SU-DHL-6 (cell line): ENCODE data around the gene OR5A1.

Experiments used
- H2AFZ ChIP-seq: fragments of 200-600 bp; sonication (generic); 2 replicates; pipeline ENCODE4 v1.6.1; 2014; ENCODE audit warnings: low read depth, mild to moderate bottlenecking, moderate library complexity, mixed read lengths, antibody characterized with exemption, low read length; ENCODE audit not compliant: severe bottlenecking
- H3F3A ChIP-seq: fragments of 200-600 bp; shearing (Covaris generic); 2 replicates; pipeline ENCODE4 v1.6.0; 2016; ENCODE audit warnings: antibody characterized with exemption, mild to moderate bottlenecking; ENCODE audit not compliant: insufficient read depth
- H3K27ac ChIP-seq: fragments of 200-600 bp; sonication (generic); 2 replicates; pipeline ENCODE4 v1.5.1; 2016; ENCODE audit warnings: low read depth, mild to moderate bottlenecking, low read length, moderate library complexity, mixed read lengths
- H3K27me3 ChIP-seq: fragments of 200-600 bp; sonication (generic), shearing (Covaris generic); 2 replicates; pipeline ENCODE4 v1.6.0; 2014; ENCODE audit warnings: mild to moderate bottlenecking, low read length
- H3K36me3 ChIP-seq: fragments of 200-600 bp; sonication (generic); 2 replicates; pipeline ENCODE4 v1.6.1; 2014; ENCODE audit warnings: mild to moderate bottlenecking, low read length, mixed read lengths
- H3K4me2 ChIP-seq: fragments of 300-600, 200-600 bp; shearing (Covaris generic), sonication (generic); 2 replicates; pipeline ENCODE4 v1.6.0; 2014; ENCODE audit warnings: low read length, low read depth, mild to moderate bottlenecking; ENCODE audit not compliant: poor library complexity, severe bottlenecking
- H3K4me3 ChIP-seq: fragments of 200-600 bp; sonication (generic); 2 replicates; pipeline ENCODE4 v1.5.1; 2014; ENCODE audit warnings: antibody characterized with exemption, low read length, mild to moderate bottlenecking, mixed read lengths; ENCODE audit not compliant: insufficient read depth, poor library complexity, severe bottlenecking
- H3K79me2 ChIP-seq: fragments of 200-600 bp; sonication (generic); 2 replicates; pipeline ENCODE4 v1.6.1; 2014; ENCODE audit warnings: mild to moderate bottlenecking, low read length, moderate library complexity; ENCODE audit not compliant: insufficient read depth
- H3K9ac ChIP-seq: fragments of 200-600 bp; sonication (generic); 2 replicates; pipeline ENCODE4 v1.7.0; 2014; ENCODE audit warnings: mild to moderate bottlenecking, low read length
- H3K9me2 ChIP-seq: fragments of 200-600 bp; sonication (generic); replicated peaks from 2 replicates; pipeline ENCODE4 v1.6.1; 2014; ENCODE audit warnings: low read length; ENCODE audit not compliant: insufficient read depth
- H3K9me3 ChIP-seq: fragments of 200-600 bp; sonication (generic); 2 replicates; pipeline ENCODE4 v1.6.1; 2014; ENCODE audit warnings: low read length, mixed read lengths; ENCODE audit not compliant: insufficient read depth
- H4K20me1 ChIP-seq: fragments of 200-600 bp; sonication (generic); 2 replicates; pipeline ENCODE4 v1.6.1; 2014; ENCODE audit warnings: low read depth, mild to moderate bottlenecking, antibody characterized with exemption, low read length, moderate library complexity, mixed read lengths
- EZH2phosphoT487 ChIP-seq: fragments of 200-600 bp; sonication (generic), shearing (Covaris generic); conservative IDR thresholded peaks from 2 replicates; pipeline ENCODE4 v1.6.1; 2018; ENCODE audit warnings: mild to moderate bottlenecking, antibody characterized with exemption, low read length, moderate library complexity, mixed read lengths
- TF ChIP-seq, protein P1 (sequence below): fragments of 200-600 bp; sonication (generic); IDR thresholded peaks from one replicate; pipeline ENCODE4 v1.5.1; 2017; ENCODE audit warnings: antibody characterized with exemption, mild to moderate bottlenecking, low read length, moderate library complexity; ENCODE audit not compliant: insufficient read depth, poor library complexity, severe bottlenecking

The OR5A1 gene

DNA sequence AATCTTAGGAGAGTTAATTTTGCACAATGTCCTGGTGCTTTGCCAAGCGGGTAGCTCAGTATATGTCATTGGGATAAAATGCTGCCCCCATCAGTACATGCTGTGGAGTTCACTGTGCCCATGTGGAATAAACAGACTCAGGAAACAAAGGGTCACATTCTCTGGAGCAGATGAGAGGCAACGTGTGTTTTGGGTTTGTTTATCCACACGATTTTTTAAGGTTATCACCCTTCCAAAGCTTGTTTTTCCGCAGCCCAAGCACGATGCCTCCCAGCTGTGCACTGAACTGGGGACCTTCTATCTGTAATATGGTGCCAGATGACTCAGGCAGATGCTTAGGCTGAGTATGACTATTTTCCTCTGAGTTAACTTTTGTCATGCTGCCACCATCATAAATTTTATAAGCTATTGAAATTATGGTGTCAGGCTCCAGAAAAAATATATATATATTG, 26.9 kb downstream of the OR5A1 start:
- H3K9ac ChIP-seq: no peak overlapping the region
- TF ChIP-seq, protein P1, sequence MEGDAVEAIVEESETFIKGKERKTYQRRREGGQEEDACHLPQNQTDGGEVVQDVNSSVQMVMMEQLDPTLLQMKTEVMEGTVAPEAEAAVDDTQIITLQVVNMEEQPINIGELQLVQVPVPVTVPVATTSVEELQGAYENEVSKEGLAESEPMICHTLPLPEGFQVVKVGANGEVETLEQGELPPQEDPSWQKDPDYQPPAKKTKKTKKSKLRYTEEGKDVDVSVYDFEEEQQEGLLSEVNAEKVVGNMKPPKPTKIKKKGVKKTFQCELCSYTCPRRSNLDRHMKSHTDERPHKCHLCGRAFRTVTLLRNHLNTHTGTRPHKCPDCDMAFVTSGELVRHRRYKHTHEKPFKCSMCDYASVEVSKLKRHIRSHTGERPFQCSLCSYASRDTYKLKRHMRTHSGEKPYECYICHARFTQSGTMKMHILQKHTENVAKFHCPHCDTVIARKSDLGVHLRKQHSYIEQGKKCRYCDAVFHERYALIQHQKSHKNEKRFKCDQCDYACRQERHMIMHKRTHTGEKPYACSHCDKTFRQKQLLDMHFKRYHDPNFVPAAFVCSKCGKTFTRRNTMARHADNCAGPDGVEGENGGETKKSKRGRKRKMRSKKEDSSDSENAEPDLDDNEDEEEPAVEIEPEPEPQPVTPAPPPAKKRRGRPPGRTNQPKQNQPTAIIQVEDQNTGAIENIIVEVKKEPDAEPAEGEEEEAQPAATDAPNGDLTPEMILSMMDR: no peak
- no peak for TF ChIP-seq EZH2phosphoT487
- no peaks in the 10 kb centered on the region for H3K9me3 ChIP-seq
- no peaks in the 10 kb centered on the region for H3F3A ChIP-seq
- no peaks in the 10 kb centered on the region for H3K9me2 ChIP-seq
- H2AFZ ChIP-seq: no peak overlapping the region
- no peaks in the 10 kb centered on the region for H4K20me1 ChIP-seq
- no peaks in the 10 kb centered on the region for H3K36me3 ChIP-seq
- no peak overlapping the region for H3K4me3 ChIP-seq
- no peak overlapping the region for H3K4me2 ChIP-seq
- no peaks in the 10 kb centered on the region for H3K27me3 ChIP-seq
- no peaks in the 10 kb centered on the region for H3K79me2 ChIP-seq
- no peak overlapping the region for H3K27ac ChIP-seq

DNA sequence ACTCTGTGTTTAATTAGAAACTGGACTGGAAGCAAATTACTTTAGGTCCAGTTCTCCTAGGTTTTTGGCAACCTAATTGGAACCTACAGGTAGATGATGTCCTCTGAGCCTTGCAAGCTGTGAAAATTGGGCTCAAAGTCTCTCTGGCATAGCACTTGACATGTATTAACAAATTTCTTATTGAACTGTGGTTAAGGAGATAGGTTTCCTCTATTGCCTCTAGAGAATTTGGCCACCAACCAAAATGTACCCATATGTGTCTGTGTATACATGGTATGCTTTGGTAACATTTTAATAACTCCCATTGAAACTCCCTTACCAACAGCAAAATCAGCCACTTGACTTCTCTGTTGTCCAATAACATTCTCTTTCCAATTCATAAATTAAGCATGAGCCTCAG, 36.7 kb downstream of the OR5A1 start, which contains the start of gene OR4D10:
Gene OR4D10 (plus strand): TSS at position 301 of the 400 bp plus-strand sequence. CDS start 4,115 bp downstream, outside the sequence.
- no peak for TF ChIP-seq EZH2phosphoT487
- TF ChIP-seq, protein P1: no peak
- Histone ChIP-seq H3K79me2 (no peaks in the 10 kb centered on the region), H3K4me2 (no peak within 1 kb of the TSS), H3K36me3 (no peaks in the 10 kb centered on the region), H3K9me2 (no peaks in the 10 kb centered on the region), H4K20me1 (no peaks in the 10 kb centered on the region), H3K9me3 (no peaks in the 10 kb centered on the region), H3K4me3 (no peak within 1 kb of the TSS), H3K27me3 (no peaks in the 10 kb centered on the region), H3K9ac (no peak within 1 kb of the TSS), H3K27ac (no peak within 1 kb of the TSS), H3F3A (no peaks in the 10 kb centered on the region), H2AFZ (no peak within 1 kb of the TSS)

DNA sequence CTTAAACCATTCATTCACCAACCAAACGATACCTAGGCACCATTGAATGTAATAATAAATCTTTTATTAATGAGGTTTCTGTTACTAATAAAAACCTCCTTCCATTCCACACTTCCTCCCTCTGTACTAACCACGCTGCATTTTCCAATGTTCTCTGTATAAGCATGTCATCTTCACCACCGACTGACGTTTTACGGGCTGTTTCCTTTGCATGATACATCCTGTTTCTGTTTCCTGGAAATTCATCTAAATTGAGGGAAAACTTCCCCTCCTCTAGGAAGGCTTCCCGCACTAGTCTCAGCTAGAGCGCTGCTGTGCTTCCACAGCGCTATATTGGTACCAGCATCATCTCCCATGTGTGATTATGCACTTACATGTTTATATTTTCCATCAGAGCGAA, 38.9 kb downstream of the OR5A1 start:
- Histone ChIP-seq H4K20me1 (no peaks in the 10 kb centered on the region), H3K9me2 (no peaks in the 10 kb centered on the region), H3K27ac (no peak overlapping the region), H3F3A (no peaks in the 10 kb centered on the region), H3K36me3 (no peaks in the 10 kb centered on the region), H3K9me3 (no peaks in the 10 kb centered on the region), H2AFZ (no peak overlapping the region), H3K79me2 (no peaks in the 10 kb centered on the region), H3K27me3 (no peaks in the 10 kb centered on the region), H3K4me2 (no peak overlapping the region), H3K4me3 (no peak overlapping the region), H3K9ac (no peak overlapping the region)
- no peak for TF ChIP-seq EZH2phosphoT487
- TF ChIP-seq, protein P1: no peak
